CD14-positive monocyte (primary cell): ENCODE data around the gene PRKN. TPM values are rescaled to one million over a fixed set of nuclear protein-coding genes. Genes with fewer than 3 reads are reported as not detected.

Source experiments
- DNase-seq, 3 donors: peaks; one replicate each; pipeline ENCODE4 v3.0.0-alpha.2; 2011 to 2022
- H2AFZ ChIP-seq: 2 replicates; pipeline ENCODE4 v1.6.0; 2012; ENCODE audit warnings: mild to moderate bottlenecking, low read depth, low read length, inconsistent platforms; ENCODE audit not compliant: insufficient read depth, poor library complexity, severe bottlenecking
- H3K27ac ChIP-seq, 2 donors: 1 replicate in 1 of 2; 2 replicates in 1 of 2; pipeline ENCODE4 v1.5.1; 2012 to 2013; ENCODE audit warnings: low read length in 2 of 2, control low read depth in 1 of 2, inconsistent platforms in 1 of 2, low read depth in 1 of 2, mild to moderate bottlenecking in 1 of 2
- H3K27me3 ChIP-seq, 2 donors: one replicate each; pipeline versions ENCODE4 v1.6.0 to v1.6.1; 2011 to 2013; ENCODE audit warnings: low read length in 2 of 2; ENCODE audit not compliant: control insufficient read depth in 2 of 2, insufficient read depth in 2 of 2
- H3K36me3 ChIP-seq, 2 donors: replicated peaks in 1 of 2; 1 replicate in 1 of 2; 2 replicates in 1 of 2; pipeline versions ENCODE4 v1.5.1 to v1.6.1; 2012 to 2013; ENCODE audit warnings: low read length in 2 of 2, control low read depth in 1 of 2, inconsistent platforms in 1 of 2, mild to moderate bottlenecking in 1 of 2; ENCODE audit not compliant: insufficient read depth in 2 of 2, control insufficient read depth in 1 of 2
- H3K4me1 ChIP-seq, 2 donors: 1 replicate in 1 of 2; 2 replicates in 1 of 2; pipeline versions ENCODE4 v1.5.1 to v1.6.1; 2012 to 2013; ENCODE audit warnings: low read length in 2 of 2, control low read depth in 1 of 2, inconsistent platforms in 1 of 2, mild to moderate bottlenecking in 1 of 2, moderate library complexity in 1 of 2; ENCODE audit not compliant: insufficient read depth in 2 of 2, control insufficient read depth in 1 of 2
- H3K4me2 ChIP-seq: replicated peaks from 2 replicates; pipeline ENCODE3; 2012; ENCODE audit warnings: low read length, moderate library complexity, mild to moderate bottlenecking; ENCODE audit not compliant: poor library complexity, severe bottlenecking; ENCODE audit errors: extremely low read depth
- H3K4me3 ChIP-seq, 3 experiments: fragments of 200-600 bp in 1 of 3; sonication (generic) in 1 of 3; replicated peaks in 1 of 3; 1 replicate in 2 of 3; 2 replicates in 1 of 3; pipeline ENCODE4 v1.5.1; 2011 to 2013; ENCODE audit warnings: low read length in 3 of 3, mild to moderate bottlenecking in 3 of 3, control low read depth in 2 of 3, low read depth in 2 of 3, inconsistent platforms in 1 of 3, moderate library complexity in 1 of 3
- H3K79me2 ChIP-seq: 2 replicates; pipeline ENCODE4 v1.6.0; 2012; ENCODE audit warnings: mild to moderate bottlenecking, control low read depth, inconsistent platforms, low read length, moderate library complexity; ENCODE audit not compliant: insufficient read depth
- H3K9ac ChIP-seq: 2 replicates; pipeline ENCODE4 v1.6.0; 2017; ENCODE audit warnings: low read length, mild to moderate bottlenecking; ENCODE audit not compliant: insufficient read depth, poor library complexity, severe bottlenecking
- H3K9me3 ChIP-seq, 2 donors: replicated peaks in 1 of 2; 1 replicate in 1 of 2; 2 replicates in 1 of 2; pipeline versions ENCODE4 v1.5.1 to v1.6.1; 2012 to 2013; ENCODE audit warnings: low read length in 2 of 2, control low read depth in 1 of 2; ENCODE audit not compliant: control insufficient read depth in 1 of 2, insufficient read depth in 1 of 2
- H4K20me1 ChIP-seq: 2 replicates; pipeline ENCODE4 v1.6.0; 2012; ENCODE audit warnings: mild to moderate bottlenecking, low read length, control low read depth, moderate library complexity; ENCODE audit not compliant: insufficient read depth
- H3K27ac Mint-ChIP-seq, 7 donors: one replicate each; pipeline ENCODE4 v1.8.0; 2020; ENCODE audit warnings: mild to moderate bottlenecking in 7 of 7, mixed read lengths in 7 of 7, moderate library complexity in 6 of 7, inconsistent platforms in 2 of 7
- H3K27me3 Mint-ChIP-seq, 3 donors: one replicate each; pipeline ENCODE4 v1.8.0; 2021 to 2022; ENCODE audit warnings: low read depth in 3 of 3, mild to moderate bottlenecking in 3 of 3, mixed read lengths in 3 of 3, moderate library complexity in 3 of 3, inconsistent platforms in 1 of 3
- H3K36me3 Mint-ChIP-seq, 2 donors: one replicate each; pipeline ENCODE4 v1.8.0; 2020; ENCODE audit warnings: mixed read lengths in 2 of 2, inconsistent platforms in 1 of 2, mild to moderate bottlenecking in 1 of 2
- H3K4me1 Mint-ChIP-seq: one replicate; pipeline ENCODE4 v1.8.0; 2020; ENCODE audit warnings: mild to moderate bottlenecking, mixed read lengths
- H3K4me3 Mint-ChIP-seq, 2 donors: one replicate each; pipeline ENCODE4 v1.8.0; 2020; ENCODE audit warnings: mild to moderate bottlenecking in 2 of 2, mixed read lengths in 2 of 2, moderate library complexity in 1 of 2
- H3K9me3 Mint-ChIP-seq, 7 donors: one replicate each; pipeline ENCODE4 v1.8.0; 2020 to 2022; ENCODE audit warnings: mixed read lengths in 7 of 7, mild to moderate bottlenecking in 6 of 7, moderate library complexity in 6 of 7, inconsistent platforms in 2 of 7
- WGBS: methylation state at CpG from one replicate; pipeline ENCODE4 v1.1.5; 2013; ENCODE audit warnings: missing lambda C conversion rate; ENCODE audit not compliant: insufficient coverage; 5-methylcytosine and 5-hydroxymethylcytosine counted together
- intact Hi-C, 2 donors: fragments of 100-400 bp; cut with micrococcal nuclease; formaldehyde crosslinking; loops; one replicate each; pipeline versions ENCODE4 v1.15.0 to v1.15.1; 2023
- polyA plus RNA-seq, 3 donors: library from polyadenylated mRNA; depleted of rRNA in 1 of 3; unstranded in 2 of 3; stranded (reverse) in 1 of 3; fragments of 300-500 nt in 2 of 3; fragments of >200 nt in 1 of 3; fragmentation: Illumina TruSeq in 2 of 3; gene quantifications; 1 replicate in 2 of 3; 2 replicates in 1 of 3; pipeline ENCODE4 v1.2.3, GENCODE V29; 2012 to 2021
- TF ChIP-seq, protein P1 (sequence below): fragments of 200-600 bp; IDR thresholded peaks from one replicate; pipeline ENCODE4 v1.8.0; 2022; ENCODE audit warnings: antibody characterized with exemption, mild to moderate bottlenecking

The PRKN gene
- polyA plus RNA-seq, 3 donors = 0.19 to 0.21 TPM; not detected in 1

DNA sequence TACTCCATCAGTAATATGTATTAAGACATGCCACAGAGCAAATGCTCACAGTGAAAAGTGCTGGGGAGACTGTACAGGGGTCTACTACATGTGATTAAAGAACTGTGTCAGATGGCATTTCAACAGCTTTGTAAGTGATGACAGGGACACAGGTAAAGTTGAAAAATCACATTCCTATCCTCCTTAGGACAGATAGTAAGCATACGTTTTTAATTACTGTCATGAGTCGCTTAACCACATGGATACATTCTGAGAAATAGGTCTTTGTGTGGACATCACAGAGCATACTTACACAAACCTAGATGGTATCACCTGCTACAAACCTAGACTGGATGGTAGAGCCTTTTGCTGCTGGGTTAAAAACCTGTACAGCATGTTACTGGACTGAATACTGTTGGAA lies 807.9 kb downstream of the PRKN start:
- Histone ChIP-seq H3K4me2 (no peak overlapping the region), H3K4me3 (no peak overlapping the region), H3K9me3 (no peaks in the 10 kb centered on the region), H3K36me3 (no peaks in the 10 kb centered on the region), H3K79me2 (no peaks in the 10 kb centered on the region), H2AFZ (no peak overlapping the region), H3K4me1 (no peaks in the 10 kb centered on the region), H3K9ac (no peak overlapping the region), H3K27ac (no peak overlapping the region), H3K27me3 (no peaks in the 10 kb centered on the region), H4K20me1 (no peaks in the 10 kb centered on the region)
- no CpG with 5 or more reads among the region's 2 CpGs for WGBS
- peaks cover 6% of the 10 kb centered on the region for H3K4me1 Mint-ChIP-seq
- intact Hi-C loops = no loop called here
- H3K27me3 Mint-ChIP-seq = no peaks in the 10 kb centered on the region
- peak overlapping the region in 1 of 7 donors; percentile 8 for H3K27ac Mint-ChIP-seq
- peaks cover 0 to 3% (median 0%) of the 10 kb centered on the region in 7 donors for H3K9me3 Mint-ChIP-seq
- TF ChIP-seq, protein P1, sequence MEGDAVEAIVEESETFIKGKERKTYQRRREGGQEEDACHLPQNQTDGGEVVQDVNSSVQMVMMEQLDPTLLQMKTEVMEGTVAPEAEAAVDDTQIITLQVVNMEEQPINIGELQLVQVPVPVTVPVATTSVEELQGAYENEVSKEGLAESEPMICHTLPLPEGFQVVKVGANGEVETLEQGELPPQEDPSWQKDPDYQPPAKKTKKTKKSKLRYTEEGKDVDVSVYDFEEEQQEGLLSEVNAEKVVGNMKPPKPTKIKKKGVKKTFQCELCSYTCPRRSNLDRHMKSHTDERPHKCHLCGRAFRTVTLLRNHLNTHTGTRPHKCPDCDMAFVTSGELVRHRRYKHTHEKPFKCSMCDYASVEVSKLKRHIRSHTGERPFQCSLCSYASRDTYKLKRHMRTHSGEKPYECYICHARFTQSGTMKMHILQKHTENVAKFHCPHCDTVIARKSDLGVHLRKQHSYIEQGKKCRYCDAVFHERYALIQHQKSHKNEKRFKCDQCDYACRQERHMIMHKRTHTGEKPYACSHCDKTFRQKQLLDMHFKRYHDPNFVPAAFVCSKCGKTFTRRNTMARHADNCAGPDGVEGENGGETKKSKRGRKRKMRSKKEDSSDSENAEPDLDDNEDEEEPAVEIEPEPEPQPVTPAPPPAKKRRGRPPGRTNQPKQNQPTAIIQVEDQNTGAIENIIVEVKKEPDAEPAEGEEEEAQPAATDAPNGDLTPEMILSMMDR = no peak
- no peaks in the 10 kb centered on the region for H3K36me3 Mint-ChIP-seq
- DNase-seq = no peak
- no peak overlapping the region for H3K4me3 Mint-ChIP-seq

DNA sequence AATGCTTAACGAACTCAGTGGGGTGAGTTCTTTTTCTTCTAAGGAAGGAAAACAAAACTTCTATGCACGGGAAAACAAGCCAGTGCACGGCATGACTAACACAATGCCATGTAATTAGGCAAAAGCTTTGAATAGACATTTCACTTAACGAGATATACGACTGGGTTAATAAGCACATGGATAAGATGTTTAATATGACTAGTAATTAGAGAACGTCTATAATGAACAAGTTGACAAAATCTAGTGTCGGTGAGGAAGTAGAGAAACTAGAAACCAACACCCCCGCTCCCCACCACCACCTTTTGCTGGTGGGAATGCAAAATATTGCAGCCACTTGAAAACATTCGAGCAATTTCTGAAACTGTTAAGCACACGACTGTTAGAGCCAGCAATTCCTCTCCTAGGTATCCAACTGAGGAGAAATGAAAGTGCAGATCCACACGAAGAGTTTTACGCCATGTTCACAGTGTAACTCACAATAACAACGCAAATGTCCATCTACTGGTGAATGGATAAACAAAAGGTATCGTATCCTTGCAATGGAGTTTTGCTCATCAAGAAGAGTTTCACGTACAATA lies 808.8 kb downstream of the PRKN start:
- Mint-ChIP-seq H3K27ac (no peak overlapping the region), H3K4me3 (no peak overlapping the region), H3K9me3 (peaks cover 0 to 3% (median 0%) of the 10 kb centered on the region in 7 donors), H3K4me1 (peaks cover 6% of the 10 kb centered on the region), H3K36me3 (no peaks in the 10 kb centered on the region), H3K27me3 (no peaks in the 10 kb centered on the region)
- H3K9ac ChIP-seq = no peak overlapping the region
- H3K27me3 ChIP-seq = no peaks in the 10 kb centered on the region
- no peak overlapping the region for H3K27ac ChIP-seq
- H3K4me2 ChIP-seq = no peak overlapping the region
- WGBS = 100% methylated on average over 2 of the region's 15 CpGs
- no peaks in the 10 kb centered on the region for H3K9me3 ChIP-seq
- intact Hi-C loops = no loop called here
- H3K36me3 ChIP-seq = no peaks in the 10 kb centered on the region
- no peaks in the 10 kb centered on the region for H3K4me1 ChIP-seq
- H4K20me1 ChIP-seq = no peaks in the 10 kb centered on the region
- DNase-seq = no peak
- H2AFZ ChIP-seq = no peak overlapping the region
- H3K4me3 ChIP-seq = no peak overlapping the region
- TF ChIP-seq, protein P1 = no peak
- H3K79me2 ChIP-seq = no peaks in the 10 kb centered on the region
